GM10266 (cell line): Measurements from ENCODE around the gene RNF8.
"Not testable (repeated sequence)": the region's sequence is repeated elsewhere in the genome, so short reads cannot be mapped to it uniquely, and the experiment has no call there.

Source experiments
- DNase-seq: peaks from one replicate; pipeline ENCODE4 v3.0.0; 2012; ENCODE audit errors: extremely low spot score
- CTCF ChIP-seq: IDR thresholded peaks from 2 replicates; pipeline ENCODE4 v1.5.1; 2012; ENCODE audit warnings: mild to moderate bottlenecking, low read depth; ENCODE audit not compliant: control insufficient read depth, insufficient read depth; ENCODE audit errors: missing control alignments

The RNF8 gene

GRCh38 chr6:37321516-37322415, 32.0 kb upstream of the RNF8 start:
- TF ChIP-seq CTCF: no peak
- DNase-seq: no peak

- no peak for TF ChIP-seq CTCF
- no peak for DNase-seq
Measured at GRCh38 chr6:37323580-37323979, 30.2 kb upstream of the RNF8 start.

DNA sequence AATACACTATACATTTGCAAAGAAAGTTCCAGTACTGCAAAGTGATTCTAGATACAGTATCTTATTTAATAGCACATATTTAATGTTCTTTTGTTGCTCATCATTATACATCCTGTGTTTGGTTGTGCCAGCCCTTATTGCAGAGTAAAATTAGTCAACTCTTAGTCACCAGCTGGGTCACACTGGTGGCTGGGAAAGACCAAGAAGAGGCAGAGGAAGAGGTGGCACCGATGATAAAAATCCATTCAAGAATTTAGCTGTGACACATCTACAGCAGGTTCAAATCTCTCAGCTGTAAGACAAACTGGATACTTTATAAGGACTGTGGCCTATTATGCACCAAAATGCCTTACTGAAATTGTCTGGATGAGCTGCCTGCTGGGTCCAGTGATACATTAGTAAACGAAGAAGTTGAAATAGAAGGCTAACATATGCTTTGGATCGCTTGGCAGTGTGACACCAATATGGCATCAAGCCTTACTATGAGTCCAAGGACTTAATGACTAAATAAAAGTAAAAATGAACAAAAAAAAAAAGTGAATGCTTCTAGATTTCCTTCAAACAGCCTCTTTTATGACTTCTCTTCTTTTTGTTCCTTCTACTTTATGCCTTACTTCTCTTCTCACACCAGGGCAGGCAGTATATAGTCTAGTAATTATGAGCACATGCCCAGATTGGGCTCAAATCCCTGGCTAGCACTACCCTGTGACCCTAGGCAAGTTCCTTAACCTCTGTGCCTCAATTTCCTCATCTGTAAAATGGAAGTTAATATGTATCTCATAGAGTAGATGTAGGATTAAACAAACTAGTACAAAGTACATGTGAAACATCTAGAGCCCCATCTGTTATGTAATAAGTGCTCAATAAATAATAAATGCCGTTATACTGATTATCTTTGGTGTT, 29.4 kb upstream of the RNF8 start:
- no peak for DNase-seq
- no peak for TF ChIP-seq CTCF

DNA sequence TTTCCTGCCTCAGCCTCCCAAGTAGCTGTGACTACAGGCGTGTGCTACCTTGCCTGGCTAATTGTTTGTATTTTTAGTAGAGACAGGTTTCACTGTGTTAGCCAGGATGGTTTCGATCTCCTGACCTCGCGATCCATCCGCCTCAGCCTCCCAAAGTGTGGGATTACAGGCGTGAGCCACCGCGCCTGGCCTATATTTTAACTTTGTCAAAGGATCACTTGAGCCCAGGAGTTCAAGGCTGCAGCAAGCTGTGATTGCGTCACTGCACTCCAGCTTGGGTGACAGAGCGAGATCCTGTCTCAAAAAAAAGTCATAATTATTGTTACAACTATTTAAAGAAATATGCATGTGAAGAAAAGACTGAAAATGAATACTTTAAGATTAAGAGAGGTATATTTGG, 23.4 kb upstream of the RNF8 start:
- DNase-seq: not testable (repeated sequence)

- no peak for DNase-seq
- no peak for TF ChIP-seq CTCF
Measured at GRCh38 chr6:37331047-37331446, 22.7 kb upstream of the RNF8 start.

DNA sequence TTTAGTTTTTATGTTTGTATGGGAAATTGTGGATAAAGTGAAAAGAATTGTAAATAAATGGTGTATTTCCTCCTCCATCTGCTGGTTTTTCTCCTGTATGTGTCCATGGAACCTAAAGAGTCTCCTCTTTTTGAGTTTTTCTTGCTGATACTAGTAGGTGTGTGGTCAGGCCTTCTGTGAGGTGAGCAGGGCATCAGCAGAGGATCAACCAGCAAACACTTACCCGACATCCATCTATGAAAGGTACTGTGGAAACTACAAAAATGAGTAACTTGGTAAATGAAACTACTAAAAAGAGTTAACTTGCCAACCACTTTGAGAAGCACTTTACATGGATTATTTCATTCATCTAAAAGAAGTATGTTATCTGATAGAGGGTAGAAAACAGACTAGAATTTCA, 20.9 kb upstream of the RNF8 start:
- TF ChIP-seq CTCF: no peak

GRCh38 chr6:37334047-37334446, 19.7 kb upstream of the RNF8 start:
- TF ChIP-seq CTCF: no peak

More for the DNA sequence above, 20.9 kb upstream of the RNF8 start:
- DNase-seq: no peak

GRCh38 chr6:37338317-37338716, 15.5 kb upstream of the RNF8 start:
- not testable (repeated sequence) for DNase-seq

More at GRCh38 chr6:37334047-37334446, 19.7 kb upstream of the RNF8 start:
- DNase-seq: no peak
